IPS-18c (cell line): ENCODE measurements around the gene TPSB2.
"Not testable (repeated sequence)": the region's sequence is repeated elsewhere in the genome, so short reads cannot be mapped to it uniquely, and the experiment has no call there.

Experiments used
- H3K4me3 ChIP-seq: 2 replicates; pipeline ENCODE4 v1.7.0; 2013; ENCODE audit warnings: low read depth, mild to moderate bottlenecking, low read length, moderate library complexity; ENCODE audit not compliant: insufficient read depth
- H3K9me3 ChIP-seq: one replicate; pipeline ENCODE4 v1.6.1; 2013; ENCODE audit warnings: mild to moderate bottlenecking, low read length, moderate library complexity; ENCODE audit not compliant: control insufficient read depth, insufficient read depth

Gene TPSB2

GRCh38 chr16:1230084-1230470, at the start of gene TPSB2:
Gene TPSB2, minus strand, starts transcription at chr16:1230184. Its CDS starts 233 bp downstream, at chr16:1229951.
- H3K4me3 ChIP-seq = not testable (repeated sequence)

GRCh38 chr16:1279081-1279944, 49.3 kb upstream of the TPSB2 start:
- no peaks in the 10 kb centered on the region for H3K9me3 ChIP-seq

More at GRCh38 chr16:1230084-1230470, at the start of gene TPSB2:
- H3K9me3 ChIP-seq = not testable (repeated sequence)

GRCh38 chr16:1278477-1278876, 48.5 kb upstream of the TPSB2 start:
- no peaks in the 10 kb centered on the region for H3K9me3 ChIP-seq
- H3K4me3 ChIP-seq = no peak overlapping the region; the same call in 1 of the 2 replicates

More at GRCh38 chr16:1279081-1279944, 49.3 kb upstream of the TPSB2 start:
- no peak overlapping the region for H3K4me3 ChIP-seq

- H3K4me3 ChIP-seq = no peak overlapping the region
- H3K9me3 ChIP-seq = no peaks in the 10 kb centered on the region
Measured at GRCh38 chr16:1277617-1278282, 47.8 kb upstream of the TPSB2 start.

- Histone ChIP-seq H3K4me3 (no peak overlapping the region), H3K9me3 (no peaks in the 10 kb centered on the region)
Measured at GRCh38 chr16:1277151-1277598, 47.2 kb upstream of the TPSB2 start.

- no peaks in the 10 kb centered on the region for H3K9me3 ChIP-seq
- H3K4me3 ChIP-seq = no peak overlapping the region
Measured at GRCh38 chr16:1276580-1276878, 46.5 kb upstream of the TPSB2 start.

GRCh38 chr16:1275791-1276579, 46.0 kb upstream of the TPSB2 start:
- no peak overlapping the region for H3K4me3 ChIP-seq
- no peaks in the 10 kb centered on the region for H3K9me3 ChIP-seq

GRCh38 chr16:1274767-1275166, 44.8 kb upstream of the TPSB2 start:
- H3K4me3 ChIP-seq = no peak overlapping the region
- H3K9me3 ChIP-seq = no peaks in the 10 kb centered on the region

- no peak overlapping the region; the same call in 1 of the 2 replicates for H3K4me3 ChIP-seq
- H3K9me3 ChIP-seq = no peaks in the 10 kb centered on the region
Measured at GRCh38 chr16:1273816-1274215, 43.8 kb upstream of the TPSB2 start.

- Histone ChIP-seq H3K9me3 (no peaks in the 10 kb centered on the region), H3K4me3 (no peak overlapping the region)
Measured at GRCh38 chr16:1272453-1273198, 42.6 kb upstream of the TPSB2 start.

GRCh38 chr16:1271724-1272413, 41.9 kb upstream of the TPSB2 start:
- H3K9me3 ChIP-seq, H3K4me3 ChIP-seq: not testable (repeated sequence)

GRCh38 chr16:1271380-1271723, 41.4 kb upstream of the TPSB2 start:
- Histone ChIP-seq H3K4me3 (no peak overlapping the region), H3K9me3 (no peaks in the 10 kb centered on the region)

- not testable (repeated sequence) for H3K9me3 ChIP-seq
Measured at GRCh38 chr16:1269418-1269817, 39.4 kb upstream of the TPSB2 start.

GRCh38 chr16:1265826-1266225, 35.8 kb upstream of the TPSB2 start:
- Histone ChIP-seq H3K9me3 (no peaks in the 10 kb centered on the region), H3K4me3 (no peak overlapping the region)

More at GRCh38 chr16:1269418-1269817, 39.4 kb upstream of the TPSB2 start:
- H3K4me3 ChIP-seq = not testable (repeated sequence)

GRCh38 chr16:1265090-1265630, 35.2 kb upstream of the TPSB2 start:
- H3K9me3 ChIP-seq = no peaks in the 10 kb centered on the region
- no peak overlapping the region for H3K4me3 ChIP-seq

GRCh38 chr16:1264345-1265089, 34.5 kb upstream of the TPSB2 start:
- Histone ChIP-seq H3K4me3 (no peak overlapping the region), H3K9me3 (no peaks in the 10 kb centered on the region)
